Astrocyte of the hippocampus (primary cell): Measurements from ENCODE around the gene SSR2.
"Not testable (repeated sequence)": the region's sequence is repeated elsewhere in the genome, so short reads cannot be mapped to it uniquely, and the experiment has no call there.

Source experiments
- DNase-seq: peaks from one replicate; pipeline ENCODE4 v3.0.0; 2011; ENCODE audit warnings: low read depth, low spot score

SSR2 gene

DNA sequence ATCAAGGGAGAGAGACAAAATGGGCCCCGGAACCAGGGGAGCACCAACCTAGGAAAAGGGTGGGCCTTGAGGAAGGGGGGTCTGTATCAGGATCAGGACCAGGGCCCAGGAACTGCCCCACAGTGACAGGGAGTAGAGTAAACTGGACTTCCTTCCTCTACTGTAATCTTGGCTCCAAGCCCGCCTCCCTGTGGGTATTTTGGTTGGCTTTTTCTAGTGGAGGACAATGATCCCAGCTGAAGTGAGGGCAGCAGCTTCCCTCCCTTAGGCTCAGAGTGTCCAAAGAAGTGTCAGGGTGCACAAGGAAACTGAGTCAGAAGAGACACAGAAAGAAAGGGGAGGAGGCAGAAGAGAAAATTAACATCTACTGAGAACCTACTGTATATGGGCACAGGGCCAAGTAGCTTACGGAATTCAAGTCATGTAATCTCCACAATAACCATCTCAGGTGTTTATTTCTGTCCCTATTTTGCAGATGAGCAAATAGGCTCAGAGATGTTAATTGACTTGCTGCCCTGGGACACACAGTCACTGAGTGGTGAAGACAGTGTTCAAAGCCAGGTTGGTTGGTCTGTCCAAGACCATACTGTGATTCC lies 28.0 kb upstream of the SSR2 start:
- no peak for DNase-seq

GRCh38 chr1:156045076-156045475 lies 24.3 kb upstream of the SSR2 start:
- DNase-seq, result no peak

DNA sequence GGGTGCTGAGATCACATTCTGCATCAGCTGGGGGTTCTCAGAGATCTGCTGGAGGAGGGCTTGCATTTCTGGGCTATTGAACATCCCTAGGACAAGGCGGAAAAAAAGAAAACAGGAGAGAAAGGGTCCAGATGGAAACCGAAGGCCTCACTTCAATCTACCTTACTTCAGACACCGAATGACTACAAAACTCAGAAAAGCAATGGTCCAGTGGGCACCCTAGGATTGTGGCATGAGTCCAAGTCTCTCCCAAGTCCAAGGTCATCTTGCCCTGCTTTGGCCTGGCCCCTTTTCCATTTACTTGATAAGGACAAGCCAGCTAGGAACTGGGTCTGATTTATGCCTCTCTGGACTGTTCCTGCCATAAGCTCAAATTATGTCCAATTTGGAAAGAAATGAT lies 22.1 kb upstream of the SSR2 start:
- no peak for DNase-seq

- not testable (repeated sequence) for DNase-seq
Measured at GRCh38 chr1:156034991-156035390, 14.2 kb upstream of the SSR2 start.

- DNase-seq, result peak; percentile 39
Measured at GRCh38 chr1:156033011-156033410, 12.3 kb upstream of the SSR2 start.

- no peak for DNase-seq
Measured at GRCh38 chr1:156026588-156026987, 5.8 kb upstream of the SSR2 start.

GRCh38 chr1:156025876-156026275 lies 5.1 kb upstream of the SSR2 start:
- DNase-seq, result peak; percentile 74

DNA sequence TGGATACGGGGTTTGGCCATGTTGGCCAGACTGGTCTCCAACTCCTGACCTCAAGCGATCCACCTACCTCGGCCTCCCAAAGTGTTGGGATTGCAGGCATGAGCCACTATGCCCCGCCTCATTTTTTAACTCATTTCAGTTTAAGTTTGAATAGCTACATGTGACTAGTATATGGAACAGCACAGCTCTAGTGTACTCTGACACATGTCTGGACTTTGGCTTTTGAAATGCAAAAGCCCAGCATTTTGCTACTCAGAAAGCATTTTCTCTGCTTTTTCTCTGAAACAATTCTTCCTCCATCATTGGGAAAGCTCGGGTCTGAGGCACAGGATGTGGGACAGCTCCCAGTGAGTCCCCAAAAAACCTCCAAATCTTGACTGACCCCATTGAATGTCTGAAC lies 4.0 kb upstream of the SSR2 start:
- no peak for DNase-seq

GRCh38 chr1:156021954-156022353 lies 1.2 kb upstream of the SSR2 start:
- DNase-seq, result no peak

- no peak for DNase-seq
Measured at GRCh38 chr1:156021093-156021428, 310 bp upstream of the SSR2 start.

DNA sequence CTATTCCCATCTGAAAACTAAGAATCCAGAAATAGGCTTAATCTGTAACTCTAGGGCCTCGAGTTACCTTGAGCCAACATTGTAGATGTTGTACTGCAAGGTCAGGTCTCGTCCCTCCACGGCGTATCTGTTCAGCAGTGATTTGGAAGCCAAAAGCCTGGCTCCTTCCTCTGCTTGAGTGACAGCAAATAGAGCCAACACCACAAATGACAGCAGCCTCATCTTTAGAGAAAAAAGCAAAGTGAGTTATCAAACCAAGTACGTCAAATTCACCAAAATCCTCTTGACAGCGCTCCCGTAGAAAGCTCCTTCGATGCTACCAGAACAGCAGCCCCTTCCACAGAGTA lies 832 bp downstream of the SSR2 start:
- DNase-seq, result no peak

GRCh38 chr1:156014829-156015228 lies 5.9 kb downstream of the SSR2 start:
- DNase-seq, result no peak

DNA sequence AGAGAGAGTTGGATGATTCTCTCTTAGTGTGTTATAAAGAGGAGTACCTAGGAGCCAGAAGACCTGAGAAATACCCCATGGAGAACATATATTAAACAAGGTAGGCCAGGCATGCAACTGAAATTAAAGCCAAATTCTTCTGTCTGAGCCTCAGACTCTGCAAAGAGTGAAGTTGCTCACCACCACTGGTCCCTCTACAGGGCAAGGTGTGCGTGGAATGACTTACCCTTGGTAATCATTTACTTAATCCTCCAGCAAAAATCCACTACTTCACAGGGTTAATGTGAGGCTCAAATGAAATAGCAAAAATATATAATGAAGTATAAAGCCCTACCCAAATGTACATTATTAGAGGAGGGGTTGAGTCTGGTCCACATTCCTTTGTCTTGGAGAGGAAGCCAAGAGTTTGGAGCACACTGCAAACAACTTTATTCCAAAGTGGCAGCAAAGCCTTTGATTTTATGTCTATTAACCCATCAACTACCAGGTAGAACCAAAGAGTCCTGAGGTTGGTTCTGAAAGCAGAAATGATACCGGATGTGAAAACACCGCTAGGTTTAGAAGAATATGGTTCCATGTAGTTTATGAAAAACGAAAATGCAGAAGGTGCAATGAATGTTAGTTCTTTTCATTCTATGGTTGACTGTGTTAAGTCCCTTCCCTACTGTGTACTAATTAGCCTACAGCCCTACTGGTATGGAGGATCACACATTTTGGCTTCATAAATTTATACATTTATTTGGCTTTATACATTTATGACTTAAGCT lies 8.5 kb downstream of the SSR2 start:
- DNase-seq, result no peak

- DNase-seq, result no peak
Measured at GRCh38 chr1:156009404-156009803, 11.3 kb downstream of the SSR2 start.

DNA sequence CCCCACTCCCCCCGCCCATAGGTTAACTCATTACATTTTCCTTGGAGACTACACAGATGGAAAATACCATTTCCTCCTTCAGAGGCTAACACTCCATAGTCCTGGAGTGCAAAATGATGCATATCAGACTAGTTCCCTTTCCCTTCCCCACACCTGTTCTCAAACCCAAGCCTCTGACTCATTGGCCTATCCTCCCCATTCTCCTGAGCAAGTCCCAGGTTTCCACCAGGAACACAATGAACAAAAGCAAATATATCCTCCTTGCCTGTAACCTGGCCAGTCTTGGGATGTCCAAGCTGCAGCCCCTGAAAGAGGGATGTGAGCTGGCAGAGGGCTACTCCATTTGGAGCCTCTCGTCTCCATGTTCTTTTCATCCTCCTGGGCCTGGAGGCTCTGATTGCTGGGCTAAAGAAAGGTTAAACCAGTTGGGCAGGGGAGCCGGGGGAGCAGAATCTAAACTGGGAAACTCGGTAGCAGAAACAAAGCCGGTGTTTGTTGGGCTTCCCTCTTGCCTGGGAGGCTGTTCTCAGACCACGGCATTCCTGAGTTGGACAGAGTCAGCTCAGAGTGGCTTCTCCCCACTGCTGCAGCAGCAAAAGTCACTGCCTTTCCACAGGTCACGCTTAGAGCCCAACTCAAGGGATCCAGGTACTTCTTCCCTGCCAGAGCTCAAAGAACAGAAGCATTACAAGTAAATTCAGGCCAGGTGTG lies 13.9 kb downstream of the SSR2 start:
- DNase-seq, result peak; percentile 52

GRCh38 chr1:156004843-156005584 lies 15.7 kb downstream of the SSR2 start:
- no peak for DNase-seq

- no peak for DNase-seq
Measured at GRCh38 chr1:156003923-156004188, 16.9 kb downstream of the SSR2 start.

DNA sequence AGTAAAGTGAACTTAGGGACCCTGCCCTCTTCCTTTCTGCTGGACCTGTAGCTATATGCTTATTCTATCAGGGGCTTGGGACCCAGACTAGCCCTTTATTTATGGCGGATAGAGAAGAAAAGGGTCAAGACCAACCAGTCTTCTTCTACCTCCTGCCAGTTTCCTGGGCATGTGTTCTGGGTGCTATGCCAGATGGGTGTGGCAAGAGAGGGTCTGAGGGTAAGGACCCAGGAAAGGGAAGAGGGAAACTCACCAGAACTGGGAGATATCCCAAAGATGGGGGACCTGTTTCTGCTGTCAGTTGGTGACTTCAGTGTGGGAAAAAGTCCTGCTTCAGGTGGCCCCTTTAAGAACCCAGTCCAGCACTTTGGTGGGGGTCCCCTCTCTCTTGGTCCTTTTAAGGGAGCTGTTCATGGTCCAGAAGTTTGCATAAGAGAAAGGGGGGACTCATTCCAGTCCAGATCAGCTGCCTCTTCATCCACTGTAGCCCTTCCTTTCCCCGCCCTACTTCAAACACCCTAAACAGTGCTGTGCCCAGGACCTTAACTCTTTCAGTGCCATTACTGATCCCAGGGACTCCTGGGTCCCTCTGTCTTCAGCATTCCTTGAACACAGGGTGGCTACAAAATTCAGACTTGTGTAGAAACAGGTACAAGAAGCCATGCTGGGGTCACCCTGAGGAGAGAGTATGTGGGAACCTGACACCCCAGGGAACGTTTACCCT lies 18.4 kb downstream of the SSR2 start:
- no peak for DNase-seq

DNA sequence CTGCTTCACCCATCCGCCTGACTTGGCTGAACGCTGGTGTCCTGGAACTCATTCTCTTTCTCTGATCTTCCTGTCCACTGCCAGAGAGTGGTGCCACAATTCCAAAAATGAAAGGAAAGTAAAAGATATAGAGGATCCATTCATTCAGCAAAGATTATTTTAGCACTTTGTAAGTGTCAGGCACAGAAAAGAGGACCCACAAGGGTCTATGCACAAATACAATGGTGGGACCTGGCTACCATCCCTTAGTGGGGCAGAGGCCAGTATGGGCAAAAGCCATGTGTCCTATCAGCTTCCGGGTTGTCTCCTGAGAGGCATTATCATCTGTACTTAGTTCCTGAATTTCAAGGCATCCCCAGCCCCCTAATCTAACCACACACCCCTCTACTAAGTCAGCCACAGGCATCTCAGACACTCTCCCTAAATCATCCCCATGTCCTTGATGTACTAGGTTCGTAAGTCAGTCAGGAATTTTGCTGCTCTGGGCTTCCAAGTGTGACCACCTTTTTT lies 19.0 kb downstream of the SSR2 start:
- peak; percentile 34 for DNase-seq

DNA sequence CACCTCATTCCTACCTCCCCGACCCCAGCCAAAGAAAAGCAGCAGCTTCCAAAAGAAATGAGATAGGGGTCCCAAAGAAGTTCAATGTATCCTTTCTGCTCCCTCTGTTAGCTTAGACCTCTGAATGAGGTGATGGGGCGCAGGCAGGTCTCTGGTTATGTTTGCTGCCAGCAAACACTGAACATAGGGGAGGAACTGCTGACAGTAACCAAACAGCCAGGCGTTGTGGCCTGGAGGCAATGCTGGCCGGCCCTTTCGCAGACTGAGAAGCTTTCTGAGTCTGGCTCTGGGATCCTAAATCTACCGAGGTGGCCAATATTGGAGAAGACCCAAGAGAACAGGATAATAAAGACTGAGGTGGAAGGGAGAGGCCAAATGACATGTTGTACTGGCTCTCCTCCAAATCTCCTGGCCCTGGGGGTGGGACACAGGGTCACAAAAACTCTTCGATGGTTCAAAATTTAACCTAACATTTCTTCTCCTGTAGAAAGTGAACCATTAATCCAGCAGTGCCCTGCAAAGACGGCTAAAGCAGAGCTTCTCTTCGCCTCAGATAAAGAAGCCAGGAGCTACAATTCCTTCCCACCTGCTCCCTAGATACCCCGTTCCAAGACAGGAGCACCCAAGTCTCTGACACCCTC lies 19.6 kb downstream of the SSR2 start:
- DNase-seq, result no peak

DNA sequence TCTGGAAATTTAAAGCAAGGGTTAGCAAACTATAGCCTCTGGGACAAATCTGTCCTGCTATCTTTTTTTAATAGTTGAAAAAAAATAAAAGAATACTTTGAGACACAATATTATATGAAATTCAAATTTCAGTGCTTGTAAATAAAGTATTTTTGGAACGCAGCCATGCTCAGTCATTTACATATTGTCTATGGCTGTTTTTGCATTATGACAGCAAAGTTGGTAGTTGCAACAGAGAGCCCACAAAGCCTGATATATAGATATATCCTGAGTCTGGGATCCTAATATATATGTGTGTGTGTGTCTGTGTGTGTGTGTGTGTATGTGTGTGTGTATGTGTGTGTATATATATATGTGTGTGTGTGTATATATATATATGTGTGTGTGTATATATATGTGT lies 20.8 kb downstream of the SSR2 start:
- no peak for DNase-seq
